OCI-LY7 (cell line): Measurements from ENCODE around the gene XYLT1. TPM values are rescaled to one million over a fixed set of nuclear protein-coding genes. Genes with fewer than 3 reads are reported as not detected.

Source experiments
- BruUV-seq: library from RNA; stranded (reverse); fragments of 400-500 nt; replicated peaks from 2 replicates; lab custom pipeline; 2021; lab: Mats Ljungman, UMichigan
- CTCF ChIA-PET: fragments of 300-600 bp; sonication (Branson Sonifier 250); formaldehyde crosslinking; loops from one replicate; lab custom pipeline; 2022; ENCODE audit warnings: antibody characterized with exemption; ENCODE audit not compliant: unreplicated experiment; lab: Charles Lee
- POLR2A ChIA-PET: fragments of 300-600 bp; sonication (Branson Sonifier 250); formaldehyde crosslinking; loops from one replicate; lab custom pipeline; 2022; ENCODE audit warnings: antibody characterized with exemption; lab: Charles Lee
- DNase-seq: peaks from one replicate; pipeline ENCODE4 v3.0.0-alpha.2; 2015; ENCODE audit warnings: low spot score
- H2AFZ ChIP-seq: fragments of 200-600 bp; sonication (generic), shearing (Covaris generic); 2 replicates; pipeline ENCODE4 v1.6.1; 2014; ENCODE audit warnings: mild to moderate bottlenecking, antibody characterized with exemption, low read length, moderate library complexity
- H3K27ac ChIP-seq: fragments of 200-600 bp; sonication (generic); 2 replicates; pipeline ENCODE4 v1.5.1; 2014; ENCODE audit warnings: mixed run types, low read depth, mild to moderate bottlenecking, moderate library complexity, low read length, inconsistent platforms; ENCODE audit not compliant: poor library complexity, severe bottlenecking
- H3K36me3 ChIP-seq: fragments of 200-600 bp; sonication (generic); 2 replicates; pipeline ENCODE4 v1.6.1; 2014; ENCODE audit warnings: mild to moderate bottlenecking, antibody characterized with exemption, low read length, moderate library complexity, mixed read lengths; ENCODE audit not compliant: insufficient read depth
- H3K4me1 ChIP-seq: fragments of 200-600 bp; sonication (generic); 2 replicates; pipeline ENCODE4 v1.5.1; 2014; ENCODE audit warnings: mild to moderate bottlenecking, low read length; ENCODE audit not compliant: insufficient read depth, poor library complexity, severe bottlenecking
- H3K4me2 ChIP-seq: fragments of 200-600 bp; sonication (generic); 2 replicates; pipeline ENCODE4 v1.6.1; 2014; ENCODE audit warnings: mild to moderate bottlenecking, low read length
- H3K4me3 ChIP-seq: fragments of 200-600 bp; sonication (generic); 2 replicates; pipeline ENCODE4 v1.5.1; 2014; ENCODE audit warnings: mild to moderate bottlenecking, low read depth, low read length; ENCODE audit not compliant: poor library complexity, severe bottlenecking
- H3K79me2 ChIP-seq: fragments of 200-600 bp; sonication (generic); 2 replicates; pipeline ENCODE4 v1.6.1; 2016; ENCODE audit warnings: low read depth, mild to moderate bottlenecking, low read length, moderate library complexity, mixed read lengths; ENCODE audit not compliant: insufficient read depth
- H3K9me2 ChIP-seq: fragments of 200-600 bp; sonication (generic); 2 replicates; pipeline ENCODE4 v1.6.1; 2016; ENCODE audit warnings: mild to moderate bottlenecking, low read length, mixed read lengths; ENCODE audit not compliant: insufficient read depth
- H3K9me3 ChIP-seq: fragments of 200-600 bp; sonication (generic); 2 replicates; pipeline ENCODE4 v1.6.1; 2014; ENCODE audit warnings: mild to moderate bottlenecking, mixed run types, low read length, mixed read lengths
- H4K20me1 ChIP-seq: fragments of 200-600 bp; sonication (generic); 2 replicates; pipeline ENCODE4 v1.6.1; 2014; ENCODE audit warnings: mild to moderate bottlenecking, antibody characterized with exemption, low read length, moderate library complexity, mixed read lengths; ENCODE audit not compliant: insufficient read depth
- EZH2phosphoT487 ChIP-seq: fragments of 200-600 bp; sonication (generic); IDR thresholded peaks from 2 replicates; pipeline ENCODE4 v1.6.1; 2018; ENCODE audit warnings: low read depth, borderline replicate concordance, mild to moderate bottlenecking, mixed run types, antibody characterized with exemption, low read length, moderate library complexity, mixed read lengths
- intact Hi-C: fragments of 100-400 bp; cut with micrococcal nuclease; formaldehyde crosslinking; loops from one replicate; pipeline ENCODE4 v1.10.0; 2022; ENCODE audit not compliant: unreplicated experiment
- total RNA-seq, 2 experiments: library from RNA; depleted of rRNA in 1 of 2; stranded (reverse); fragments of >200 nt in 1 of 2; shearing (Covaris generic) in 1 of 2; gene quantifications; 2 replicates each; pipeline ENCODE4 v1.2.3, GENCODE V29; 2014 to 2022
- TF ChIP-seq, protein P1 (sequence below): fragments of 200-600 bp; sonication (generic); conservative IDR thresholded peaks from 2 replicates; pipeline ENCODE4 v1.5.1; 2014; ENCODE audit warnings: mild to moderate bottlenecking, antibody characterized with exemption, low read length, moderate library complexity, mixed read lengths

XYLT1 gene
- total RNA-seq, 2 experiments from 2014 or later: 36.3 to 50.0 TPM

- Histone ChIP-seq H4K20me1 (no peaks in the 10 kb centered on the region), H3K9me3 (no peaks in the 10 kb centered on the region), H2AFZ (no peak overlapping the region), H3K4me1 (no peaks in the 10 kb centered on the region), H3K27ac (no peak overlapping the region), H3K4me2 (no peak overlapping the region), H3K4me3 (no peak overlapping the region), H3K79me2 (no peaks in the 10 kb centered on the region), H3K9me2 (no peaks in the 10 kb centered on the region), H3K36me3 (peaks cover 20% of the 10 kb centered on the region)
- ChIA-PET CTCF (interaction anchor here (0.5 kb wide), 1 partner anchor 1950 kb away, joined by 3 read pairs; no protein-coding TSS in a partner anchor), POLR2A (interaction anchor here (0.6 to 1.1 kb wide), 4 partner anchors 9 to 180 kb away, joined by 3 to 4 read pairs (median 4); no protein-coding TSS in a partner anchor)
- no TSS peak for BruUV-seq
- TF ChIP-seq, protein P1, sequence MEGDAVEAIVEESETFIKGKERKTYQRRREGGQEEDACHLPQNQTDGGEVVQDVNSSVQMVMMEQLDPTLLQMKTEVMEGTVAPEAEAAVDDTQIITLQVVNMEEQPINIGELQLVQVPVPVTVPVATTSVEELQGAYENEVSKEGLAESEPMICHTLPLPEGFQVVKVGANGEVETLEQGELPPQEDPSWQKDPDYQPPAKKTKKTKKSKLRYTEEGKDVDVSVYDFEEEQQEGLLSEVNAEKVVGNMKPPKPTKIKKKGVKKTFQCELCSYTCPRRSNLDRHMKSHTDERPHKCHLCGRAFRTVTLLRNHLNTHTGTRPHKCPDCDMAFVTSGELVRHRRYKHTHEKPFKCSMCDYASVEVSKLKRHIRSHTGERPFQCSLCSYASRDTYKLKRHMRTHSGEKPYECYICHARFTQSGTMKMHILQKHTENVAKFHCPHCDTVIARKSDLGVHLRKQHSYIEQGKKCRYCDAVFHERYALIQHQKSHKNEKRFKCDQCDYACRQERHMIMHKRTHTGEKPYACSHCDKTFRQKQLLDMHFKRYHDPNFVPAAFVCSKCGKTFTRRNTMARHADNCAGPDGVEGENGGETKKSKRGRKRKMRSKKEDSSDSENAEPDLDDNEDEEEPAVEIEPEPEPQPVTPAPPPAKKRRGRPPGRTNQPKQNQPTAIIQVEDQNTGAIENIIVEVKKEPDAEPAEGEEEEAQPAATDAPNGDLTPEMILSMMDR: no peak
- TF ChIP-seq EZH2phosphoT487: no peak
- DNase-seq: no peak
- intact Hi-C loops: no loop called here
Observed at GRCh38 chr16:17235147-17235815, 235.5 kb downstream of the XYLT1 start.

DNA sequence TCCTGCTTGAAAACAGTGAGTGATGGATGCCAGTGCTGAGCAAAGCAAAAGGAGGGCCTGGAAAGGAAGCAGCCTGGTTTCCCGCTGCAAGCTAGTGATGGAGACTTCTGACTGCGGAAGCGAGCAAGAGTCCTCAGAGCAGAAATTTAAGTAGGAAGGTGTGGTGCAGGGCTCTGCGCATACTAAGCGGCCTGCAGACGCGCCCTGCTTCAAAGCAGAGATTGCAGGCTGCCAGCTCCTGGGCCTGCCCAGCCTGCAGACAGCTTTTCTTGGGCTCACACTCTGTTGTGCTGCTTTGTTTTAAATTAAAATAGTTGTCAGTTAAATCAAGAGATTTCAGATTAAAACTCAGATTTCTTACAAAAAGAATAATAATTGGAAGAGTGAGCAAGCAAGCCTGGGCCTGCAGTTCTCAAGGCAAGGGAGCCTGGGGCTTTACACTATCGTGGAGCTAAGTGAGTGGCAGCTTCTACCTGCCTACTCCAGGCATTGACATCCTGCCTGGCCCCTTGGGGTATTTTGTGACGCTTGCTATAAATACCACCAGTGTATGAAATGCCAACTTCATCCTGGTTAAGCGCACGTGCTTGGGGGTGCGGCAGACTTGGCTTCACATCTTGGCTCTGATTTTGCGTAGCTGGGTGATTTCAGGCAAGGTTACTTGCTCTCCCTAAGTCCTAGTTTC is 237.3 kb downstream of the XYLT1 start:
- H3K9me3 ChIP-seq: no peaks in the 10 kb centered on the region
- ChIA-PET CTCF (no interaction called here), POLR2A (no interaction called here)
- no peak overlapping the region for H3K4me3 ChIP-seq
- peaks cover 23% of the 10 kb centered on the region for H3K36me3 ChIP-seq
- H3K4me1 ChIP-seq: no peaks in the 10 kb centered on the region
- no peaks in the 10 kb centered on the region for H3K9me2 ChIP-seq
- intact Hi-C loops: no loop called here
- no peak overlapping the region for H2AFZ ChIP-seq
- H3K27ac ChIP-seq: no peak overlapping the region
- no peaks in the 10 kb centered on the region for H4K20me1 ChIP-seq
- DNase-seq: no peak
- no peak overlapping the region for H3K4me2 ChIP-seq
- BruUV-seq: no TSS peak
- H3K79me2 ChIP-seq: no peaks in the 10 kb centered on the region
- TF ChIP-seq, protein P1: no peak
- TF ChIP-seq EZH2phosphoT487: no peak

DNA sequence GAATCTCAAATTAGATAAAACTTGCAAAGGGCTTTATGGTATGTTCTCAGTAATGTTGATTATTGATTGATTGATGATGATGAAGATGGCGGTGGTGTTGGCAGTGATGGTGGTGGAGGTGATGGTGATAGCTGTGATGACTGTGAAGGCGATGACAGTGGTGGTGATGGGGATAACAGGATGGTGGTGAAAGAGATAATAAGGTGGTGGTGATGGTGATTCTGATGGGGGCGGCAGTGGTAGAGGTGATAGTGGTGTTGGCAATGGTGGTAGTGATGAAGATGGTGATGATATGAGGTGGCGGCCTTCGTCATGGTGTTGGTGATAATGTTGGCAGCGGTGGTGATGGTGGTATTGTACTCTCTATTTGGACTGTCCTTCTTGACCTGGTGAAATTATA is 238.3 kb downstream of the XYLT1 start:
- Histone ChIP-seq H2AFZ (no peak overlapping the region), H4K20me1 (no peaks in the 10 kb centered on the region), H3K27ac (no peak overlapping the region), H3K79me2 (no peaks in the 10 kb centered on the region), H3K4me1 (no peaks in the 10 kb centered on the region), H3K9me3 (no peaks in the 10 kb centered on the region), H3K4me3 (no peak overlapping the region), H3K36me3 (peaks cover 23% of the 10 kb centered on the region), H3K4me2 (no peak overlapping the region), H3K9me2 (no peaks in the 10 kb centered on the region)
- CTCF ChIA-PET: no interaction called here
- no peak for DNase-seq
- TF ChIP-seq EZH2phosphoT487: no peak
- TF ChIP-seq, protein P1: no peak
- intact Hi-C loops: no loop called here
- POLR2A ChIA-PET: no interaction called here
- no TSS peak for BruUV-seq
